Measurements from ENCODE around the gene BSND.

DNA sequence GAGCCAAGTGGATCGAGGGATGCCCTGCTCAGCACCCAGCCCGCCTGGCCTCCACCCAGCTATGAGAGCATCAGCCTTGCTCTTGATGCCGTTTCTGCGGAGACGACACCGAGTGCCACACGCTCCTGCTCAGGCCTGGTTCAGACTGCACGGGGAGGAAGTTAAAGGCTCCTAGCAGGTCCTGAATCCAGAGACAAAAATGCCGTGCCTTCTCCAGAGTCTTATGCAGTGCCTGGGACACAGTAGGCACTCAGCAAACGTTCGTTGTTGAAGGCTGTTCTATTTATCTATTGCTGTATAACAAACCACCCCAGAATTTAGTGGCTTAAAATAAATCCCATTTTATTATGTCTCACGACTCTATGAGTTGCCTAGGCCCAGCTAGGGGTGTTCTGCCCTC is 6.8 kb upstream of the BSND start:
- TF ChIP-seq, protein P1, sequence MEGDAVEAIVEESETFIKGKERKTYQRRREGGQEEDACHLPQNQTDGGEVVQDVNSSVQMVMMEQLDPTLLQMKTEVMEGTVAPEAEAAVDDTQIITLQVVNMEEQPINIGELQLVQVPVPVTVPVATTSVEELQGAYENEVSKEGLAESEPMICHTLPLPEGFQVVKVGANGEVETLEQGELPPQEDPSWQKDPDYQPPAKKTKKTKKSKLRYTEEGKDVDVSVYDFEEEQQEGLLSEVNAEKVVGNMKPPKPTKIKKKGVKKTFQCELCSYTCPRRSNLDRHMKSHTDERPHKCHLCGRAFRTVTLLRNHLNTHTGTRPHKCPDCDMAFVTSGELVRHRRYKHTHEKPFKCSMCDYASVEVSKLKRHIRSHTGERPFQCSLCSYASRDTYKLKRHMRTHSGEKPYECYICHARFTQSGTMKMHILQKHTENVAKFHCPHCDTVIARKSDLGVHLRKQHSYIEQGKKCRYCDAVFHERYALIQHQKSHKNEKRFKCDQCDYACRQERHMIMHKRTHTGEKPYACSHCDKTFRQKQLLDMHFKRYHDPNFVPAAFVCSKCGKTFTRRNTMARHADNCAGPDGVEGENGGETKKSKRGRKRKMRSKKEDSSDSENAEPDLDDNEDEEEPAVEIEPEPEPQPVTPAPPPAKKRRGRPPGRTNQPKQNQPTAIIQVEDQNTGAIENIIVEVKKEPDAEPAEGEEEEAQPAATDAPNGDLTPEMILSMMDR (optimal IDR thresholded peaks at IDR 0.05 in 1 of 3, IDR thresholded peaks at IDR 0.05 in 1 of 3, conservative IDR thresholded peaks at IDR 0.05 in 1 of 3; ENCODE audit: extremely low read depth in 1 of 3, insufficient read depth in 2 of 3, low read length in 3 of 3), result no peak
- TF ChIP-seq EZH2 (IDR thresholded peaks at IDR 0.05; ENCODE audit: low read length), result no peak
